ENCODE measurements around the gene DTD1. TPM values are rescaled to one million over a fixed set of nuclear protein-coding genes. Genes with fewer than 3 reads are reported as not detected.

Gene DTD1
- total RNA-seq, 1 experiment from 2014 or later, result 62.8 TPM

GRCh38 chr20:18623156-18623910 lies 35.5 kb downstream of the DTD1 start:
- no peaks in the 10 kb centered on the region for H3K79me2 ChIP-seq (ENCODE audit: low read depth)
- H3K9me2 ChIP-seq (ENCODE audit: insufficient read depth), result no peaks in the 10 kb centered on the region
- no peak overlapping the region for H3K4me3 ChIP-seq
- BruUV-seq (replicated peaks), result no TSS peak
- H3K4me2 ChIP-seq, result no peak overlapping the region
- H2AFZ ChIP-seq, result no peak overlapping the region
- TF ChIP-seq EZH2 (IDR thresholded peaks at IDR 0.05; ENCODE audit: low read depth) (no peak), CTCF (conservative IDR thresholded peaks at IDR 0.05) (no peak)
- intact Hi-C loops (cut with micrococcal nuclease; ENCODE audit: unreplicated experiment), result no loop called here
- no peaks in the 10 kb centered on the region for H3F3A ChIP-seq (ENCODE audit: insufficient read depth, low read depth)
- no peaks in the 10 kb centered on the region; the same call in 1 of the 2 replicates for H4K20me1 ChIP-seq (ENCODE audit: insufficient read depth)
- no peak for DNase-seq
- no peak overlapping the region for H3K27ac ChIP-seq
- H3K9me3 ChIP-seq (ENCODE audit: insufficient read depth, low read depth), result no peaks in the 10 kb centered on the region
- H3K27me3 ChIP-seq (ENCODE audit: insufficient read depth, low read depth), result no peaks in the 10 kb centered on the region
- ChIA-PET CTCF (no interaction called here), POLR2A (ENCODE audit: unreplicated experiment) (no interaction called here)
- H3K36me3 ChIP-seq (ENCODE audit: low read depth), result no peaks in the 10 kb centered on the region
- H3K4me1 ChIP-seq (replicated peaks; ENCODE audit: insufficient read depth), result no peaks in the 10 kb centered on the region

- no peak overlapping the region for H3K27ac ChIP-seq
- H3K4me2 ChIP-seq, result no peak overlapping the region
- TF ChIP-seq CTCF (conservative IDR thresholded peaks at IDR 0.05) (no peak), EZH2 (IDR thresholded peaks at IDR 0.05; ENCODE audit: low read depth) (no peak)
- no peaks in the 10 kb centered on the region for H3F3A ChIP-seq (ENCODE audit: insufficient read depth, low read depth)
- no peaks in the 10 kb centered on the region for H3K79me2 ChIP-seq (ENCODE audit: low read depth)
- BruUV-seq (replicated peaks), result no TSS peak
- no peaks in the 10 kb centered on the region; the same call in 1 of the 2 replicates for H4K20me1 ChIP-seq (ENCODE audit: insufficient read depth)
- H3K4me3 ChIP-seq, result no peak overlapping the region
- no peaks in the 10 kb centered on the region for H3K36me3 ChIP-seq (ENCODE audit: low read depth)
- no peak overlapping the region for H2AFZ ChIP-seq
- H3K9me2 ChIP-seq (ENCODE audit: insufficient read depth), result no peaks in the 10 kb centered on the region
- intact Hi-C loops (cut with micrococcal nuclease; ENCODE audit: unreplicated experiment), result no loop called here
- POLR2A ChIA-PET (ENCODE audit: unreplicated experiment), result no interaction called here
- H3K27me3 ChIP-seq (ENCODE audit: insufficient read depth, low read depth), result no peaks in the 10 kb centered on the region
- no peaks in the 10 kb centered on the region for H3K4me1 ChIP-seq (replicated peaks; ENCODE audit: insufficient read depth)
- DNase-seq, result no peak
- H3K9me3 ChIP-seq (ENCODE audit: insufficient read depth, low read depth), result no peaks in the 10 kb centered on the region
- CTCF ChIA-PET, result no interaction called here
Observed at GRCh38 chr20:18624948-18625347, 37.1 kb downstream of the DTD1 start.

- no peak overlapping the region for H3K4me3 ChIP-seq
- no peaks in the 10 kb centered on the region; the same call in 1 of the 2 replicates for H4K20me1 ChIP-seq (ENCODE audit: insufficient read depth)
- H3K4me1 ChIP-seq (replicated peaks; ENCODE audit: insufficient read depth), result no peaks in the 10 kb centered on the region
- no peak overlapping the region for H3K4me2 ChIP-seq
- H3K27ac ChIP-seq, result no peak overlapping the region
- H3K9me3 ChIP-seq (ENCODE audit: insufficient read depth, low read depth), result no peaks in the 10 kb centered on the region
- no peaks in the 10 kb centered on the region for H3K36me3 ChIP-seq (ENCODE audit: low read depth)
- H3K27me3 ChIP-seq (ENCODE audit: insufficient read depth, low read depth), result no peaks in the 10 kb centered on the region
- H2AFZ ChIP-seq, result no peak overlapping the region
- ChIA-PET CTCF (no interaction called here), POLR2A (ENCODE audit: unreplicated experiment) (interaction anchor here (0.8 kb wide), 1 partner anchor 113 kb away, joined by 8 read pairs; no protein-coding TSS in a partner anchor)
- BruUV-seq (replicated peaks), result no TSS peak
- no peaks in the 10 kb centered on the region for H3K79me2 ChIP-seq (ENCODE audit: low read depth)
- no peaks in the 10 kb centered on the region for H3F3A ChIP-seq (ENCODE audit: insufficient read depth, low read depth)
- H3K9me2 ChIP-seq (ENCODE audit: insufficient read depth), result no peaks in the 10 kb centered on the region
- intact Hi-C loops (cut with micrococcal nuclease; ENCODE audit: unreplicated experiment), result no loop called here
- DNase-seq, result no peak
- TF ChIP-seq CTCF (conservative IDR thresholded peaks at IDR 0.05), result no peak
- no peak for TF ChIP-seq EZH2 (IDR thresholded peaks at IDR 0.05; ENCODE audit: low read depth)
Observed at GRCh38 chr20:18625907-18626655, 38.2 kb downstream of the DTD1 start.

Data from PC-9 (cell line).